Thyroid gland (tissue), 4 donors: ENCODE measurements around the gene OSBPL6. TPM values are rescaled to one million over a fixed set of nuclear protein-coding genes. Genes with fewer than 3 reads are reported as not detected.
A peak's percentile ranks its signal among the peaks of the same experiment; 100 is the strongest.

Source experiments
- DNase-seq, 2 donors: peaks; one replicate each; pipeline ENCODE4 v3.0.0-alpha.2; 2019
- H3K27ac ChIP-seq, 3 donors: fragments of 200-600 bp; sonication (generic); 1 replicate in 2 of 3; 2 replicates in 1 of 3; pipeline ENCODE4 v1.5.1; 2016 to 2019; ENCODE audit warnings: mild to moderate bottlenecking in 1 of 3, moderate library complexity in 1 of 3
- H3K27me3 ChIP-seq: fragments of 200-600 bp; sonication (generic); one replicate; pipeline ENCODE4 v1.5.1; 2019
- H3K36me3 ChIP-seq, 2 donors: fragments of 200-600 bp; sonication (generic); one replicate each; pipeline ENCODE4 v1.5.1; 2016 to 2019
- H3K4me1 ChIP-seq, 2 donors: fragments of 200-600 bp; sonication (generic); one replicate each; pipeline ENCODE4 v1.5.1; 2017 to 2019
- H3K4me3 ChIP-seq, 3 donors: fragments of 200-600 bp; sonication (generic); replicated peaks in 1 of 3; 1 replicate in 2 of 3; 2 replicates in 1 of 3; pipeline ENCODE4 v1.5.1; 2016; ENCODE audit warnings: mild to moderate bottlenecking in 1 of 3
- H3K9me3 ChIP-seq: fragments of 200-600 bp; sonication (generic); one replicate; pipeline ENCODE4 v1.5.1; 2017
- CTCF ChIP-seq, 6 experiments: fragments of 200-600 bp in 3 of 6; fragments of 450-650 bp in 3 of 6; sonication (generic) in 3 of 6; IDR thresholded peaks; one replicate each; pipeline ENCODE4 v1.5.1; 2016 to 2019; ENCODE audit warnings: antibody characterized with exemption in 6 of 6, mild to moderate bottlenecking in 2 of 6, inconsistent platforms in 1 of 6, moderate library complexity in 1 of 6
- POLR2A ChIP-seq, 2 donors: fragments of 450-650 bp; IDR thresholded peaks; one replicate each; pipeline ENCODE4 v1.6.1; 2017; ENCODE audit warnings: antibody characterized with exemption in 2 of 2, mild to moderate bottlenecking in 2 of 2, moderate library complexity in 1 of 2
- WGBS, 2 donors: methylation state at CpG; one replicate each; pipeline ENCODE4 v1.1.5; 2017; 5-methylcytosine and 5-hydroxymethylcytosine counted together
- intact Hi-C: fragments of 100-400 bp; cut with DNase I; formaldehyde crosslinking; loops from one replicate; pipeline ENCODE4 v1.15.1; 2023
- total RNA-seq, 4 donors: library from RNA; depleted of rRNA; stranded (reverse); fragments of >200 nt; gene quantifications; one replicate each; pipeline ENCODE4 v1.2.3, GENCODE V29; 2016

OSBPL6 gene
- total RNA-seq, 4 donors from 2014 or later: 2.1 to 5.3 (median 3.2) TPM

GRCh38 chr2:178450774-178451525 lies 256.6 kb downstream of the OSBPL6 start, which contains the start of the genes PJVK and PRKRA:
TSS of gene PJVK (plus strand) at chr2:178451378. CDS start at chr2:178453410, 2,032 bp downstream.
TSS of gene PRKRA (minus strand) at chr2:178451175. CDS start at chr2:178451030, 145 bp downstream.
- no peaks in the 10 kb centered on the region for H3K36me3 ChIP-seq
- no peaks in the 10 kb centered on the region for H3K27me3 ChIP-seq
- H3K4me1 ChIP-seq: peaks cover 11 to 20% of the 10 kb centered on the region in 2 donors
- no peak for TF ChIP-seq CTCF (IDR thresholded peaks at IDR 0.05)
- TF ChIP-seq POLR2A (IDR thresholded peaks at IDR 0.05): peak; percentile 82 to 95
- WGBS, 2 donors: 1% methylated on average over 22 to 40 of the region's 76 CpGs
- DNase-seq: peak; percentile 97
- H3K4me3 ChIP-seq: peak within 1 kb of the TSS; percentile 75 to 81 (median 81)
- H3K27ac ChIP-seq: peak within 1 kb of the TSS; percentile 96 to 99 (median 96)
- no peaks in the 10 kb centered on the region for H3K9me3 ChIP-seq
- intact Hi-C loops: no loop called here

GRCh38 chr2:178452334-178452733 lies 258.0 kb downstream of the OSBPL6 start:
- DNase-seq: no peak
- Histone ChIP-seq H3K4me1 (peaks cover 11 to 20% of the 10 kb centered on the region in 2 donors), H3K9me3 (no peaks in the 10 kb centered on the region), H3K27me3 (no peaks in the 10 kb centered on the region), H3K4me3 (no peak overlapping the region), H3K36me3 (no peaks in the 10 kb centered on the region), H3K27ac (no peak overlapping the region)
- 96% methylated on average over 2 of the region's 2 CpGs for WGBS, 2 donors
- intact Hi-C loops: no loop called here
- TF ChIP-seq CTCF (IDR thresholded peaks at IDR 0.05): no peak
- no peak for TF ChIP-seq POLR2A (IDR thresholded peaks at IDR 0.05)

Other genes starting within 250 kb of the OSBPL6 start
- 1 to 10 TPM; 2.2 to 4.0 (median 3.0) TPM for gene PDE11A, start 121.7 kb upstream of the OSBPL6 start, total RNA-seq
- gene RBM45, start 82.1 kb upstream of the OSBPL6 start, total RNA-seq: 10 to 100 TPM; 18.0 to 25.3 (median 22.5) TPM